Activated T-cell treated with anti-CD3 and anti-CD28 coated beads, Interleukin-2, amount 50 U/mL, for 4 hours (primary cell): ENCODE measurements around the gene UBE2Q1. TPM values are rescaled to one million over a fixed set of nuclear protein-coding genes. Genes with fewer than 3 reads are reported as not detected.

Experiments used
- ATAC-seq, 2 donors: fragments of 200-7000 bp; cut with Tn5 transposase; one replicate each; pipeline ENCODE4 v1.10.0; 2021
- DNase-seq: peaks from one replicate; pipeline ENCODE4 v3.0.0-alpha.2; 2020
- H3K27me3 Mint-ChIP-seq: one replicate; pipeline ENCODE4 v1.8.0; 2021; ENCODE audit warnings: low read depth, mixed read lengths
- H3K36me3 Mint-ChIP-seq: one replicate; pipeline ENCODE4 v1.8.0; 2022; ENCODE audit warnings: mixed read lengths; ENCODE audit not compliant: insufficient read depth
- H3K4me1 Mint-ChIP-seq: one replicate; pipeline ENCODE4 v1.8.0; 2021; ENCODE audit warnings: low read depth, mixed read lengths
- H3K4me3 Mint-ChIP-seq: one replicate; pipeline ENCODE4 v1.8.0; 2021; ENCODE audit warnings: mild to moderate bottlenecking, moderate library complexity, mixed read lengths
- H3K9me3 Mint-ChIP-seq: one replicate; pipeline ENCODE4 v1.8.0; 2021; ENCODE audit warnings: mixed read lengths
- total RNA-seq, 3 donors: library from RNA; stranded (reverse); gene quantifications; one replicate each; pipeline ENCODE4 v1.2.1, GENCODE V29; 2021

Gene UBE2Q1
- total RNA-seq, 3 donors from 2014 or later = 99.0 to 106 (median 103) TPM

GRCh38 chr1:154586231-154586630, 27.8 kb upstream of the UBE2Q1 start:
- Mint-ChIP-seq H3K4me3 (no peak overlapping the region), H3K4me1 (peaks cover 1% of the 10 kb centered on the region), H3K36me3 (peaks cover 67% of the 10 kb centered on the region), H3K9me3 (no peaks in the 10 kb centered on the region), H3K27me3 (no peaks in the 10 kb centered on the region)
- no peak for DNase-seq
- ATAC-seq = no peak

DNA sequence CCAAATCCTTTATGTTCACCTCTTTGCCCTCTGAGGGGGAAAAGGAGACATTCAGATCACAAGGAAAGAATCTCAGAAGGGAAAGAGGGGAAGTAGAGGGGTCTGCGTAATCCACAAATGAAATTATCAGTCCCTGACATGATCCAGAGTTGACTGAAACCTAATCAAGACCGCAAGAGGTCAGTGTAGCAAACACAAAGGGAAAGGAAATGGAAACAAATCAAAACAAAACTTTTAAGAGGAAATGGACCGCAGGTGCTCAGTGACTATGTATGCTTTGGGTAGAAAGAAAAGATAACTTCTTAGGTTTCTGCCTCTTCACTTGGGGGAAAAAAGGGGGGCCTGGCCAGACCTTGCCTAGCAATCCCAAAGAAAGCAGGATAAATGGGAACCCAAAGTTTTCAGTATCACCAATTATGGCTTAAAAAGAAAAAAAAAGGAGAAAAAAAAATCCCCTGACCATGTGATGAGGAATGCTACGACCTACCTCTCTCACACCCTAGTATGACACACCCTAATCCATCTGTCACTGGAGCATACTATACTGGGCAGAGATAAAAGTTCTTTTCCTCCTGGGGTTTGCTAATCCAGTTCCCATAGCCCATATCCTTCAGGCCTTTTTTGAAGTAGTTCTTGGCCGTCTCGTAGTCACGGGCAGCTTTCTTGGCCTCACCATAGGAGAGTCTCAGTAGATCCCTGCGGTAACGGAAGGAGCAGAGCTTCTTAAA, 26.0 kb upstream of the UBE2Q1 start:
- Mint-ChIP-seq H3K9me3 (no peaks in the 10 kb centered on the region), H3K27me3 (no peaks in the 10 kb centered on the region), H3K36me3 (peaks cover 58% of the 10 kb centered on the region), H3K4me1 (no peaks in the 10 kb centered on the region), H3K4me3 (no peak overlapping the region)
- DNase-seq = no peak
- no peak for ATAC-seq

DNA sequence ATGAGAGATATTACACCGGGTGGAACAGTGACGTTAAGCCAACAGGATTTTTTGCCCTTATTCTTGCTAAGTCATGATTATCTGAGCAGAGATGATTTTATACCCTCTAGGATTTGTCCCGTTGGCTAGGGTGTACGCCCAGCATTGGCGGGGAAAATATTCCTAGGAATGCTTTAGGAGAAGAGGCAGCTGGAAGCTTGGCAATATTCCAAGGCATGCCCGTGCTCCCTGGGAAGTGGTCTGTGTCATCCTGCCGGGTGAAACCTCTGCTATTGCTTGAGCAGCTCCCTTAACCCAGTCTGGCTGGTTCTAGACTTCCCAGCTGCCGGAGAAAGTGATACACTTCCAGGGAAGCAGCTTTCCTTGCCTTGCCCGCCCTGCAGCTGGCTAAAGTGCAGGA, 25.3 kb upstream of the UBE2Q1 start:
- H3K36me3 Mint-ChIP-seq = peaks cover 55% of the 10 kb centered on the region
- H3K9me3 Mint-ChIP-seq = no peaks in the 10 kb centered on the region
- no peak for DNase-seq
- H3K27me3 Mint-ChIP-seq = no peaks in the 10 kb centered on the region
- H3K4me1 Mint-ChIP-seq = no peaks in the 10 kb centered on the region
- no peak for ATAC-seq
- no peak overlapping the region for H3K4me3 Mint-ChIP-seq

DNA sequence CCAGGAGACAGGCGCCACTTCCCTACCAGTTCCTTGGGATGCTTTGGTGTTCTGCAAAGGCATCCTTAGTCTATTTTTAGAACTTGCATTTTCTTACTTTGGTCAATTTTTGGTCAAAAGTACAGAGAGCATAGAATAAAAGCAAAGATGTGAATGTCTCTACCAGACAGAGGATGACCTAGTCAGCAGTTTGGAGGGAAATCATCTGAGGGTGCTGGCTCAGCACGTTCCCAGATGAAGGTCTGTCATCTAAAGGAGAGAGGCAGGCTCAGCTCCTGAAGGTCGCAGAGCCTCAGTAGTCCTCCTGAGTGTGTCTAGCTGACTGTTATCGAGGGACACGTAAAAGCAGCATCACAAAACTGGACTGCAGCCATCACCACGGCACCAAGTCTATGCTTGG, 24.4 kb upstream of the UBE2Q1 start:
- ATAC-seq (no peak), DNase-seq (no peak)
- no peaks in the 10 kb centered on the region for H3K9me3 Mint-ChIP-seq
- H3K36me3 Mint-ChIP-seq = peaks cover 50% of the 10 kb centered on the region
- no peaks in the 10 kb centered on the region for H3K4me1 Mint-ChIP-seq
- no peaks in the 10 kb centered on the region for H3K27me3 Mint-ChIP-seq
- no peak overlapping the region for H3K4me3 Mint-ChIP-seq

DNA sequence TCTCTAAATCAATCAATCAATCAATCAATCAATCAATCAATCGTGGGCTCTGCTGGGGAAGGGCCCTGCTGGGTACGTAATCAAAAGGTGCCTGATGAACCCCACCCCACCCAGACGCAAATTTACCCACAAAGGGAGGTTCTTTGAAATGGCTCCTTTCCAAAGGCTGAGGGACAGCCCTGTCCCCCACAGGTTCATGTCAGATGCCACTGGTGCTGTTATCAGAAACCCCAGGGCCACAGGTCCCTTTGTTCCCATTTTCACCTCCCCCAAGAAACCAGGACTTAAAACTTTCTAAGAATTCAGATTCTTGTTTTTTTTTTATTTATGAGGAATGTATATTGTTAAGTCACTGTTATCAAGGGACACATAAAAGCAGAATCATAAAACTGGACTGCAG, 23.3 kb upstream of the UBE2Q1 start:
- peaks cover 39% of the 10 kb centered on the region for H3K36me3 Mint-ChIP-seq
- H3K27me3 Mint-ChIP-seq = no peaks in the 10 kb centered on the region
- no peak for DNase-seq
- H3K4me1 Mint-ChIP-seq = no peaks in the 10 kb centered on the region
- no peaks in the 10 kb centered on the region for H3K9me3 Mint-ChIP-seq
- no peak for ATAC-seq
- H3K4me3 Mint-ChIP-seq = no peak overlapping the region

DNA sequence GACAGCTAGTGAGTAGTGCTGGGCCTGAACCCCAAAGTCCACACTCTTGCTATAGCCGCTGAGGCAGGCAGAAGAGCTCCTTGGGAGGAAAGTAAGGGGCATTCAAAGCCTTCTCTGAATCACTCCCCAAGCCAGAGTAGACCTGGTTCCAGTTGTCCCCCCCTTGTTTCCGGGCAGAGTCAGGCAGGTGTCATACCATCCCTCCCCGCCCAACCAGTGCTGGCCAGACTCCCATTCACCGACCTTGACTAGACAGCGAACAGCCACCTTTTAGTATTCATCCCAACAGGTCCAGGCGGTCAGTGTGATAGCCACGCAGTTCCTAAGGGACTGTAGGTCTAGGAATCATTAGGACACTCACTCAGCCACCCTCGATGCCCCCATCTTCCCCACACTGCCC, 20.9 kb upstream of the UBE2Q1 start:
- no peak for ATAC-seq
- H3K4me1 Mint-ChIP-seq = no peaks in the 10 kb centered on the region
- DNase-seq = no peak
- peaks cover 19% of the 10 kb centered on the region for H3K36me3 Mint-ChIP-seq
- no peaks in the 10 kb centered on the region for H3K9me3 Mint-ChIP-seq
- no peaks in the 10 kb centered on the region for H3K27me3 Mint-ChIP-seq
- H3K4me3 Mint-ChIP-seq = no peak overlapping the region

GRCh38 chr1:154578058-154578418, 19.6 kb upstream of the UBE2Q1 start:
- H3K4me1 Mint-ChIP-seq = no peaks in the 10 kb centered on the region
- peaks cover 11% of the 10 kb centered on the region for H3K36me3 Mint-ChIP-seq
- ATAC-seq (no peak), DNase-seq (no peak)
- no peaks in the 10 kb centered on the region for H3K9me3 Mint-ChIP-seq
- no peaks in the 10 kb centered on the region for H3K27me3 Mint-ChIP-seq
- no peak overlapping the region for H3K4me3 Mint-ChIP-seq

DNA sequence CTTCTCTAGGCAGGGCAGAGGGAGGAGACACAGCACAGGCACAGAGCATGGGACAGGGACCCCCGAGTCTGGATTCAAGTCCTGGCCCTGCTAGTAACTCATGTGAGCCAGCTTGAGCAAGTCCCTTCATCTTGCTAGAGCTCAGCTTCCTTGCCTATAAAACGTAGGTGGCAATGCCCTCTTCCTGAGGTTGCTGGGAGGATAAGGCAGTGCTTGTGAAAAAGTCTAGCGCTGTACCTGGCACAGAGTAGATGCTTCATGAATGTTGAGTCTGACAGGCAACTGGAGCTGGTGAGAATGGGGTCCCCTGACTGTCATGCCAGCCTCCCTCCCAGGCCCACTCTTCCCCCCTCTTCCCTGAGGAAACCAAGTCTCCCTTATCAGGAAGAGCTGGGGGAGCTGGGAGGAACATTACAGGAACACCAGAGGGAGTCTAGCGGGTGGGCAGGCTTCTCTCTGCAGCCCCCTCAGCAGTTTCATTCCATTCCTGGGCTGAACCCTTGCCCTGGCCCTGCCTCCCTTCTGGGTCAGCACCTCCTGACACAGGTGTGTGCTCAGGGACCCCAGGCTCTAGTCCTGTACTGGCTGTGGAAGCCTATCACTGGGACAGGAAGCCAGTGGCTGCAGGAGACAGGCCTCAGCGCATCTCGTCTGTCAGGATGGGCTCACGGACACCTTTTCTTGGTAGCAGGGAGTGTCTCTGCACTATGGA, 19.0 kb upstream of the UBE2Q1 start:
- Mint-ChIP-seq H3K36me3 (peaks cover 10% of the 10 kb centered on the region), H3K9me3 (no peaks in the 10 kb centered on the region), H3K4me3 (no peak overlapping the region), H3K27me3 (no peaks in the 10 kb centered on the region), H3K4me1 (no peaks in the 10 kb centered on the region)
- ATAC-seq = no peak
- DNase-seq = no peak

- Mint-ChIP-seq H3K4me1 (no peaks in the 10 kb centered on the region), H3K27me3 (peaks cover 2% of the 10 kb centered on the region), H3K9me3 (no peaks in the 10 kb centered on the region), H3K4me3 (no peak overlapping the region), H3K36me3 (peaks cover 4% of the 10 kb centered on the region)
- DNase-seq = no peak
- no peak for ATAC-seq
Observed at GRCh38 chr1:154575951-154576566, 17.6 kb upstream of the UBE2Q1 start.

GRCh38 chr1:154575147-154575927, 16.9 kb upstream of the UBE2Q1 start:
- Mint-ChIP-seq H3K27me3 (peaks cover 4% of the 10 kb centered on the region), H3K4me1 (no peaks in the 10 kb centered on the region), H3K4me3 (no peak overlapping the region), H3K36me3 (peaks cover 4% of the 10 kb centered on the region), H3K9me3 (no peaks in the 10 kb centered on the region)
- ATAC-seq (no peak), DNase-seq (no peak)

GRCh38 chr1:154574716-154575115, 16.3 kb upstream of the UBE2Q1 start:
- DNase-seq (no peak), ATAC-seq (peak in 1 of 2 donors; percentile 7)
- H3K4me3 Mint-ChIP-seq = no peak overlapping the region

GRCh38 chr1:154573168-154573510, 14.7 kb upstream of the UBE2Q1 start:
- Mint-ChIP-seq H3K36me3 (no peaks in the 10 kb centered on the region), H3K27me3 (peaks cover 15% of the 10 kb centered on the region), H3K4me3 (no peak overlapping the region), H3K4me1 (no peaks in the 10 kb centered on the region), H3K9me3 (no peaks in the 10 kb centered on the region)
- ATAC-seq = no peak
- no peak for DNase-seq

More at GRCh38 chr1:154574716-154575115, 16.3 kb upstream of the UBE2Q1 start:
- Mint-ChIP-seq H3K36me3 (peaks cover 4% of the 10 kb centered on the region), H3K9me3 (no peaks in the 10 kb centered on the region), H3K27me3 (peaks cover 6% of the 10 kb centered on the region), H3K4me1 (no peaks in the 10 kb centered on the region)

GRCh38 chr1:154572468-154573167, 14.2 kb upstream of the UBE2Q1 start:
- DNase-seq = no peak
- H3K27me3 Mint-ChIP-seq = peaks cover 20% of the 10 kb centered on the region
- H3K36me3 Mint-ChIP-seq = no peaks in the 10 kb centered on the region
- ATAC-seq = no peak
- no peaks in the 10 kb centered on the region for H3K9me3 Mint-ChIP-seq
- H3K4me1 Mint-ChIP-seq = peaks cover under 1% of the 10 kb centered on the region
- H3K4me3 Mint-ChIP-seq = no peak overlapping the region

GRCh38 chr1:154571964-154572288, 13.5 kb upstream of the UBE2Q1 start:
- no peak for DNase-seq
- Mint-ChIP-seq H3K9me3 (no peaks in the 10 kb centered on the region), H3K27me3 (peaks cover 25% of the 10 kb centered on the region), H3K4me3 (no peak overlapping the region), H3K36me3 (no peaks in the 10 kb centered on the region), H3K4me1 (peaks cover 5% of the 10 kb centered on the region)
- no peak for ATAC-seq
